Body of pancreas (tissue), 4 donors: ENCODE measurements around the gene ZNF70. TPM values are rescaled to one million over a fixed set of nuclear protein-coding genes. Genes with fewer than 3 reads are reported as not detected.
"Not testable (repeated sequence)": the region's sequence is repeated elsewhere in the genome, so short reads cannot be mapped to it uniquely, and the experiment has no call there.

Experiments used
- ATAC-seq: fragments of 150-250 bp; one replicate; pipeline ENCODE4 v1.9.1; 2016
- DNase-seq, 4 donors: peaks; one replicate each; pipeline ENCODE4 v3.0.0-alpha.2; 2019
- H3K27ac ChIP-seq, 4 donors: fragments of 200-600 bp; sonication (generic); 1 replicate in 3 of 4; 2 replicates in 1 of 4; pipeline versions ENCODE4 v1.5.1 to v1.6.1; 2016 to 2019; ENCODE audit warnings: mild to moderate bottlenecking in 1 of 4, mixed read lengths in 1 of 4, moderate library complexity in 1 of 4
- H3K27me3 ChIP-seq, 2 donors: fragments of 200-600 bp; sonication (generic); one replicate each; pipeline ENCODE4 v1.6.0; 2016; ENCODE audit warnings: mild to moderate bottlenecking in 1 of 2
- H3K36me3 ChIP-seq, 2 donors: fragments of 200-600 bp; sonication (generic); replicated peaks in 1 of 2; 2 replicates each; pipeline ENCODE4 v1.5.1; 2016; ENCODE audit warnings: low read depth in 2 of 2; ENCODE audit not compliant: insufficient read depth in 1 of 2
- H3K4me1 ChIP-seq: fragments of 200-600 bp; sonication (generic); one replicate; pipeline ENCODE4 v1.6.0; 2016
- H3K4me3 ChIP-seq, 2 donors: fragments of 200-600 bp; sonication (generic); 1 replicate in 1 of 2; 2 replicates in 1 of 2; pipeline ENCODE4 v1.5.1; 2016 to 2019
- H3K9me3 ChIP-seq, 3 donors: fragments of 200-600 bp; sonication (generic); 1 replicate in 2 of 3; 2 replicates in 1 of 3; pipeline ENCODE4 v1.5.1; 2016
- CTCF ChIP-seq, 7 experiments: fragments of 450-650 bp in 4 of 7; fragments of 200-600 bp in 3 of 7; sonication (generic) in 3 of 7; IDR thresholded peaks; one replicate each; pipeline ENCODE4 v1.5.1; 2016 to 2019; ENCODE audit warnings: antibody characterized with exemption in 7 of 7
- POLR2A ChIP-seq, 3 donors: fragments of 450-650 bp; IDR thresholded peaks; one replicate each; pipeline ENCODE4 v1.6.1; 2016; ENCODE audit warnings: antibody characterized with exemption in 3 of 3, mild to moderate bottlenecking in 2 of 3
- WGBS, 2 donors: methylation state at CpG; one replicate each; pipeline ENCODE4 v1.1.5; 2017; 5-methylcytosine and 5-hydroxymethylcytosine counted together
- intact Hi-C: fragments of 100-400 bp; cut with DNase I; formaldehyde crosslinking; loops from one replicate; pipeline ENCODE4 v1.15.1; 2023
- total RNA-seq, 2 donors: library from RNA; depleted of rRNA; stranded (reverse); fragments of >200 nt; gene quantifications; one replicate each; pipeline ENCODE4 v1.1.0, GENCODE V29; 2016

ZNF70 gene
- total RNA-seq, 2 donors from 2014 or later: 4.2 to 9.9 TPM

DNA sequence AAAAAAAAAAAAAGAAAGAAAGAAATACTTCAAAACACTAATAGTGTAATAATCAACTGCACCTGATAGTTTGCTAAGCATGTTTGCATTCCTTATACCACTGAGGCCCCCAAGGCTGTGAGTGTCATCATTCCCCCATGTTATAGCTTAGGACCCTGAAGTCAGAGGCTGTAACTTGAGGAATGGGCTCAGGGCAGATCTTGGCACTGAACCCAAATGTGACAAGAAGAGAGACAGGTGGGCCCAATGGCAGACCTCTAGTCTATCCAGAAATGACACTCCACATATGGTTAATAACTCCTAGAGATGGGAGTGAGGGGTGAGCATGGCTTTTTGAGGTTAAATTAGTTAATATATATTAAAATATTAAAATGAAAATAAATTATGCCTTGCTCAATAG, 13.2 kb downstream of the ZNF70 start:
- Histone ChIP-seq H3K36me3 (no peaks in the 10 kb centered on the region), H3K4me3 (no peak overlapping the region), H3K9me3 (no peaks in the 10 kb centered on the region), H3K4me1 (no peaks in the 10 kb centered on the region), H3K27ac (no peak overlapping the region), H3K27me3 (no peaks in the 10 kb centered on the region)
- no peak for ATAC-seq
- TF ChIP-seq POLR2A (IDR thresholded peaks at IDR 0.05) (no peak), CTCF (IDR thresholded peaks at IDR 0.05) (no peak)
- intact Hi-C loops: no loop called here
- DNase-seq: no peak

DNA sequence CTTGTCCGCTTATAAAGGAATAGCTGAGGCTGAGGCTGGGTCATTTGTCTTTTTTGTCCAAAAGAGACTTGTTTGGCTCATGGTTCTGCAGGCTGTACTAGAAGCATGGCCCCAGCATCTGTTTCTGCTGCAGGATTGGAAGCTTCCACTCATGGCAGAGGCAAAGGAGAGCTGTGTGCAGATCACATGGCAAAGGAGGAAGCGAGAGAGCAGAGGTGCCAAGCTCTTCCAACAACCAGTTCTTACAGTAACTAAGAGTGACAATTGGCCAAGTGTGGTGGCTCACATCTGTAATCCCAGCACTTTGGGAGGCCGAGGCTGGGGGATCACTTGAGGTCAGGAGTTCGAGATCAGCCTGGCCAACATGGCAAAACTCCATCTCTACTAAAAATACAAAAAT, 22.8 kb downstream of the ZNF70 start:
- ATAC-seq, H3K27ac ChIP-seq, H3K4me1 ChIP-seq, DNase-seq, H3K4me3 ChIP-seq, H3K9me3 ChIP-seq, H3K27me3 ChIP-seq, intact Hi-C loops, H3K36me3 ChIP-seq: not testable (repeated sequence)
- 77 to 84% methylated on average over 4 of the region's 4 CpGs for WGBS, 2 donors

GRCh38 chr22:23722724-23723123, 28.2 kb downstream of the ZNF70 start:
- intact Hi-C loops: no loop called here
- H3K27me3 ChIP-seq: no peaks in the 10 kb centered on the region
- no peaks in the 10 kb centered on the region for H3K36me3 ChIP-seq
- WGBS, 2 donors: 54 to 63% methylated on average over 2 of the region's 2 CpGs
- TF ChIP-seq CTCF (IDR thresholded peaks at IDR 0.05) (no peak), POLR2A (IDR thresholded peaks at IDR 0.05) (no peak)
- H3K27ac ChIP-seq: no peak overlapping the region
- H3K9me3 ChIP-seq: no peaks in the 10 kb centered on the region
- ATAC-seq (no peak), DNase-seq (no peak)
- H3K4me3 ChIP-seq: no peak overlapping the region
- H3K4me1 ChIP-seq: no peaks in the 10 kb centered on the region

DNA sequence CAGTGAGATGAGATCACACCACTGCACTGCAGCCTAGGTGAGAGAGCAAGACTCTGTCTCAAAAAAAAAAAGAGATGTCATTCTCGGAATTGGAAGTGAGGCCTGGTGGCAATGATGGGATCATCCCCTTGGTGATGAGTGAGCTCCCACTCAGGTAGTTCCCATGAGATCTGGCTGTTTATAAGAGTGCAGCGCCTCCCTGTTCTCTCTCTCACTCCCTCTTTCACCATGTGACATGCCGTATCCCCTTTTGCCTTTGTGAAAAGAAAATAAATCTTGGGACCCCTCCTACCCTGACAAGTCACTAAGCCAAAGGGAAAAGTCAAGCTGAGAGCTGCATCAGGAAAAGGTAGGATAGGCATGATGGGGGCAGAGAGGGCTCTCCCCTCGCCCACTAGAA, 28.8 kb downstream of the ZNF70 start:
- ATAC-seq (no peak), DNase-seq (no peak)
- no peaks in the 10 kb centered on the region for H3K9me3 ChIP-seq
- 78 to 88% methylated on average over 4 of the region's 4 CpGs for WGBS, 2 donors
- H3K36me3 ChIP-seq: no peaks in the 10 kb centered on the region
- no peaks in the 10 kb centered on the region for H3K27me3 ChIP-seq
- H3K4me3 ChIP-seq: no peak overlapping the region
- TF ChIP-seq POLR2A (IDR thresholded peaks at IDR 0.05) (no peak), CTCF (IDR thresholded peaks at IDR 0.05) (no peak)
- no peak overlapping the region for H3K27ac ChIP-seq
- peaks cover 4% of the 10 kb centered on the region for H3K4me1 ChIP-seq
- intact Hi-C loops: no loop called here

- DNase-seq (no peak), ATAC-seq (no peak)
- Histone ChIP-seq H3K9me3 (no peaks in the 10 kb centered on the region), H3K36me3 (no peaks in the 10 kb centered on the region), H3K27ac (no peak overlapping the region), H3K4me1 (peaks cover 10% of the 10 kb centered on the region), H3K27me3 (no peaks in the 10 kb centered on the region), H3K4me3 (no peak overlapping the region)
- TF ChIP-seq POLR2A (IDR thresholded peaks at IDR 0.05) (no peak), CTCF (IDR thresholded peaks at IDR 0.05) (no peak)
- intact Hi-C loops: no loop called here
- WGBS, 2 donors: 49 to 53% methylated on average over 6 of the region's 6 CpGs
Observed at GRCh38 chr22:23720855-23721254, 30.1 kb downstream of the ZNF70 start.
